Glomerular visceral epithelial cell (primary cell): ENCODE results near the gene TOP3B.

ENCODE experiments used
- DNase-seq: peaks from one replicate; pipeline ENCODE4 v3.0.0-alpha.2; 2016; ENCODE audit errors: extremely low spot score

TOP3B gene

GRCh38 chr22:22013559-22014284 is 31.1 kb upstream of the TOP3B start:
- no peak for DNase-seq

DNA sequence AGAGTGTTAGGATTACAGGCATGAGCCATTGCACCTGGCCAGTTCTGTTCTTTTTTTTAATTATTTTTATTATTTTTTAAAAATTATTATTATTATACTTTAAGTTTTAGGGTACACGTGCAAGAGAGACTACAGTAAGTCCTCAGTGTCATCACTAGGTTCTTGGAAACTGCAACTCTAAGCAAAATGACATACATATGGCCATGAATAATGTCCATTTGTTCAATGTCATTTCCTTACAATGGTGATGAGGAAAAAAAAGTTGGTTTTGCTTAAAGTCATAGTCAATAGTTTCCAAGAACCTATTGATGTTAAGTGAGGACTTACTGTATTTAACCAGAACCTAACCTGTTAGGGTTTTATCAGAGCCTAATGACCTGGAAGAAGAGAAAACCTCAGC is 29.4 kb upstream of the TOP3B start:
- no peak for DNase-seq

DNA sequence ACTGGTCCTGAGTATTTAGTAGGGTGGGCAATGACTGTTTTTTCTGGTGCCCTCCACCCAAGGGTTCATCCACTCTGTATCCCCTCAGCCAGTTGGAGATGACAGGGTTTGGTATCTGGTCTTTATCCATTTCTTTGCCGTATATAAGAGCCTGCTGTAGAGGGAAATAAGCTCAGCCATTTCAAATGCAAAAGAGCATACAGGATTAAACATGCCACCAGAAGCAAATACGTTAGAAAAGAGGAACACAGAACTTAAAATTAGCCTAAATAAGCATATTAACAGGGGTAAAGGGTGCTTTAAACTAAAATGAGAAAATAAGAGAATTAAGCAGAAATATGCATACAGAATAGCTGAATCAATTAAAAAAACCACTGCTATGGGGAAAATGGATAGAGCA is 27.8 kb upstream of the TOP3B start:
- DNase-seq = no peak

DNA sequence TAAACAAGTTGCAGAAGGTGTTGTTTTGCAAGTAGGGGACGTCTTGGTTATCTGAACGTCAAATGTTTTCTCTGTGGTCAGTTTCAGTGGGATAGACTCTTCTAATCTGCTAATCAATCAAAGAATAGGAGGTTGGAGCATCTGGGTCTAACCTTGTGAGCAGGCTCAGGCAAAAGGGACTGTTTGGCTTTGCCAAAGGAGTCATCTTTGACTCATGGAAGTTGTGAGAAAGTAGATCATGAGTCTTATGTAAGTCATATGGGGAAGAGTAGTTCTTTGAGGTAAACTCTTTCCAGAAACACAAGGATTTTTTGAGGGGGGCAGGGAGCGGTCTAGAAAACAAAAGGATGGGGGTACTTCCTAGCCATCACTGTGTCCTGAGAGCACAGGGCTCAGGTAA is 27.1 kb upstream of the TOP3B start:
- no peak for DNase-seq

GRCh38 chr22:22006596-22006990 is 24.0 kb upstream of the TOP3B start:
- DNase-seq = no peak

- no peak for DNase-seq
These were observed 23.5 kb upstream of the TOP3B start for GRCh38 chr22:22005945-22006595.

DNA sequence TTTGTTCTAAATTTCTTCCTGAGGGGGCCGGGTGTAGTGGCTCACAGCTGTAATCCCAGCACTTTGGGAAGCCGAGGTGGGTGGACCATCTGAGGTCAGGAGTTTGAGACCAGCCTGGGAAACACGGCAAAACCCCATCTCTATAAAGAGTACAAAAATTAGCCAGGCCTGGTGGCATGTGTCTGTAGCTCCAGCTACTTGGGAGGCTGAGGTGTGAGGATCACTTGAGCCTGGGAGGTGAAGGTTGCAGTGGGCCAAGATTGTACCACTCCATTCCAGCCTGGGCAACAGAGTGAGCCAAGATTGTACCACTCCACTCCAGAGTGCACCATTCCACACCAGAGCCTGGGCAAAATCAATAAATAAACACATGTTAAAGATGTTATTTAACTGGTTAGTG is 20.6 kb upstream of the TOP3B start:
- no peak for DNase-seq

GRCh38 chr22:22002526-22003055 is 20.0 kb upstream of the TOP3B start:
- DNase-seq = no peak

- no peak for DNase-seq
These were observed 19.3 kb upstream of the TOP3B start for GRCh38 chr22:22001664-22002525.

DNA sequence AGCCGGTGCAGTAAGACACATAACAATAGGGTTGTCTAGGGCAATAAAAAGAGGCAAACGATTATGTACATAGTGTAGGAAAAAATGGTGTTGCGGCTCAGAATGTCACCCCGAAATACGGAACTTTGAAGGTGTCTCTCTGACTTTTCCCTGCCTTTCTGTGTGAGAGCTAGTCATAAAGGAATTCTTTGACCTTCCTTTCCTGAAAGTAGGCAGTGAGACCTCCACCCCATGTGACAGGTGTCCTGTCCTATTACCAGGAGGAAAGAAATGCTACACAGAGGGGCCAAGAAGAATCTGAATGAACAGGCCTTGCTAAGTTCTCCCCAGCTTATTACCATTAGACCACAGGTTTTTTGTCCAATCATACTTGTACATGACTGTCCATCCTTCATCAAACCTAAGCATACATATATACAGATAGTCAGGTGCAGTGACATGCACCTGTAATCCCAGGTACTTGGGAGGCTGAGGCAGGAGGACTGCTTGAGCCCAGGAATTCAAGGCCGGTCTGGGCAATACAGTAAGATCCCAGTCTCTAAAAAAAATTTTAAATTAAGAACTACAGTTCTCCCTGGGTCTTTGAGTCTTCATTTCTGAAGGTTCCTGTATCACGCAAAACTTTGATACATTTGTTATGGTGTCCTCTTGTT is 16.1 kb upstream of the TOP3B start:
- no peak for DNase-seq

DNA sequence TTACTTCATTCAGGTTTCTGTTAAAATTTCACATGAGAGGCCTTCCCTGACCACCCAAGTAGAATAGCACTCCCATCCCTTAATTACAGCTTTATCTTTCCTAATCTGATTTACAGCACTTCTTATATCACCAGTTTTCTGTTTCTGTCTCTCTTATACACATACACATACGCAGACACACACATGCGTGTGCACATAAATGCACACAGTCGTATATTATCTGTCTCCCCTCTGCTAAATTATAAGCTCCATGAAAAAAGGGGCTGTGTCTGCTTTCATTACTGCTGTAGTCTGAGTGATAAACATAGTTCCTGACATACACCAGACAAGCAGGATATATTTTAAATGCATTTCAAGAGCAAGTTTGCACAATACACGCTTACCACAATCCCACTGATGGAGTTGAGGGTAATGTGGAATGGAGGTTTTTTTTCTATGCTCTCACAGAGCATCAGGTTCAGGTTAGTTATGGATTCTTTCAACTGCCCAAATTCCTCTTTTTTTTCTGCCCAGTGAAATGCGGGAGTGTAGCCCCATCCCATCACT is 13.7 kb upstream of the TOP3B start:
- no peak for DNase-seq

- DNase-seq = no peak
These were observed 13.1 kb upstream of the TOP3B start for GRCh38 chr22:21995660-21996059.

DNA sequence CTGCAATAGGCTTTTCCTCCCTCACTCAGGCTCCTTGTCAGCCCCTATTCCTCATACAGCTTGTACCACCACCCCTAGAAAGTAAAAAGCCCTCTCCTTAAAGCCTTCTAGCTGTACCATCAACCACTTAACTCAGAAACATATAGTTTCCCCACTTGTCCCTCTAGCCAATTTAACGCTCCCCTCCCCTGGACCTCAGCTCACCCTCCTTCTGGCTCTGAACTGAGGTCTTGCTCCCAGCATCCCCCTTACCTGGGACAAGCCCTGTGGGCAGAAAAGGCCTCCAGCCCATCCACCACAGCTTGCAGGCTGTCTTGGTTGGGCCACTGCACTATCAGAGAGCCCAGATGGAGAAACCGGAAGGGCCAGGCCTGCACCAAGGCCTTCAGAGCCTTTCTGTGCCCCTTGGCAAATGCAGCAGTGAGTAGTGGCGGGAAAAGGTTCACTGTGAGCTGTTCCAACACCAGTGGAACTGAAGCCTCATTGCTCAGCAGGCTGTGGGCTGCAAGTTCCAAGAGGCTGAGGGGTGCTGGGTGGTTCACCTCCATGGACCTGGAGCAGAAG is 12.4 kb upstream of the TOP3B start:
- no peak for DNase-seq

- no peak for DNase-seq
These were observed 10.1 kb upstream of the TOP3B start for GRCh38 chr22:21992593-21993237.

GRCh38 chr22:21991774-21992173 is 9.2 kb upstream of the TOP3B start:
- no peak for DNase-seq

- no peak for DNase-seq
These were observed 8.7 kb upstream of the TOP3B start for GRCh38 chr22:21991304-21991596.

DNA sequence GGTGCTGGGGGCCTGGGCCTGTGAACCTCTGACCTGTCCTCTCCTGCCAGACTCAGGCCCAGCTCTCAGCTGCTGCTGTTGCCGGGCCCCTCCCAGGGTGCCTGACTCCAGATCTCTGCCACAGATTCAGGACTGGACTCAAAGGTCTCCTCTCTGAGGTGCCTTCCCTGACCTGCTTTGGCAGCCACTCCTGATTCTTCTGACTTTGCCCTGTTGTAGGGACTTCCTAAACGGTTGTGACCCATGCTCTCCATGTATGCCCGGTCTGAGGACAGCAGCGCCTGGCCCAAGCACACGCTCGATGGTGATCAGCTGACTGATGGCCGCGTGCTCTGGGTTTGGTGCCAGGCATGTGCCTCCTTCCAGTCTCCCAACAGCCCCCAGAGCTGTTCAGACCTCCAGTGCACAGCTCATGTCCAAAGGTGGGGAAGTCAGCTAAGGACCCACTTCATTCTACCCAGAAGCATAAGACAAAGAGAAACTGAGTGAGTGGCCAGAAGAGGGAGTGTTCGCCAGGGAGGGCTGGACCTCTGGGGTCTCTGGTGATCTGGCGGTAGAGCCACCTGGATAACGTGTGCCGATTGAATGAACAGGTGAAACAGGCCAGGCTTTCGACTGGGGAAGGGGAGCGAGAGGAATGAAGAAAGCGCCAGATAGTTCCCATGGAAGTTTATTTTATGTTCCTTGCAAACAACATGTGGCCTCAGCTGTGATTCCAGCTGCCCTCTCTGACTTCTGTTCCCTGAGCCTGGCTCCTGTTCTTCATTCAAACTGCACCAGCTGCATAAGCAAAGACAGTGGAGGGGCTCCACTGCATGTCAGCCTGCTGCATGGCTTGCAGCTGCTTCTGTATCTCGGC is 8.1 kb upstream of the TOP3B start:
- no peak for DNase-seq

- no peak for DNase-seq
These were observed 6.5 kb upstream of the TOP3B start for GRCh38 chr22:21989049-21989448.

GRCh38 chr22:21985214-21985613 is 2.6 kb upstream of the TOP3B start:
- DNase-seq = no peak

GRCh38 chr22:21984793-21985192 is 2.2 kb upstream of the TOP3B start:
- no peak for DNase-seq
